ENCODE measurements around the gene SYK.

DNA sequence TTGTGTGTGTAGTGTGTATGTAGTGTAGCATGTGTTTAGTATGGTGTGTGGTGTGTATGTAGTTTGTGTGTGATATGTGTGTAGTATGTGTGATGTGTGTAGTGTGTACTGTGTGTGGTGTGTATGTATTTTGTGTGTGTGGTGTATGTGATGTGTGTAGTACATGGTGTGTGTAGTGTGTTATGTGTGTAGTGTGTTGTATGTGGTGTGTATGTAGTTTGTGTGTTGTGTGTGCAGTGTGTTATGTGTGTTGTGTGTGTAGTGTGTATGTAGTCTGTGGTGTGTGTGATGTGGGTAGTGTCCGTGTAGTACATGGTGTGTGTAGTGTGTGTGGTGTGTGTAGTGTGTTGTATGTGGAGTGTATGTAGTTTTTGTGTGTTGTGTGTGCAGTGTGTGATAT, 40.0 kb downstream of the SYK start:
- TF ChIP-seq POLR2A (IDR thresholded peaks at IDR 0.05) (no peak), CTCF (IDR thresholded peaks at IDR 0.05) (no peak), POLR2AphosphoS5 (IDR thresholded peaks at IDR 0.05) (no peak)
